ENCODE measurements around the gene MED27.
A peak's percentile ranks its signal among the peaks of the same experiment; 100 is the strongest.

MED27 gene

DNA sequence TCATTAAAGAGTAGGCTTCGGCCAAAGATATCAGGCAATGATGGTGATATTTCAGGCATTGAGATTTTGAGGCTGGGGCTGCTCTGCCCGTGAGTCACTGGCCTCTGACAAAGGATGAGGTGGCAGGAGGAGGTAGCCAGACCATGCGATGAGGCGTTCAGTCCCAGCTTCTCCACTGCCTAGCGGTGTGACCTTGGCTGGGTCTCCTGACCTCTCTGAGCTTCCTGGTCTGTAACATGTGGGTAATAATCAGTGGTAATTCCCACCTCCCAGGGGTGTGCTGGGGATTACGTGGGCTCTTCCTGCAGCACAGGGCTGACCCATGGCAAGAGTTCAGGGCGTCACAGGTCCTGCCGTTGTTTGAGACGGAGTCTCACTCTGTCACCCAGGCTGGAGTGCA is 266.6 kb downstream of the MED27 start:
- no peak overlapping the region for H3K4me3 ChIP-seq (replicated peaks; ENCODE audit: low read depth, low read length)
- peak; percentile 10 for DNase-seq (ENCODE audit: low read depth)
- TF ChIP-seq, protein P1, sequence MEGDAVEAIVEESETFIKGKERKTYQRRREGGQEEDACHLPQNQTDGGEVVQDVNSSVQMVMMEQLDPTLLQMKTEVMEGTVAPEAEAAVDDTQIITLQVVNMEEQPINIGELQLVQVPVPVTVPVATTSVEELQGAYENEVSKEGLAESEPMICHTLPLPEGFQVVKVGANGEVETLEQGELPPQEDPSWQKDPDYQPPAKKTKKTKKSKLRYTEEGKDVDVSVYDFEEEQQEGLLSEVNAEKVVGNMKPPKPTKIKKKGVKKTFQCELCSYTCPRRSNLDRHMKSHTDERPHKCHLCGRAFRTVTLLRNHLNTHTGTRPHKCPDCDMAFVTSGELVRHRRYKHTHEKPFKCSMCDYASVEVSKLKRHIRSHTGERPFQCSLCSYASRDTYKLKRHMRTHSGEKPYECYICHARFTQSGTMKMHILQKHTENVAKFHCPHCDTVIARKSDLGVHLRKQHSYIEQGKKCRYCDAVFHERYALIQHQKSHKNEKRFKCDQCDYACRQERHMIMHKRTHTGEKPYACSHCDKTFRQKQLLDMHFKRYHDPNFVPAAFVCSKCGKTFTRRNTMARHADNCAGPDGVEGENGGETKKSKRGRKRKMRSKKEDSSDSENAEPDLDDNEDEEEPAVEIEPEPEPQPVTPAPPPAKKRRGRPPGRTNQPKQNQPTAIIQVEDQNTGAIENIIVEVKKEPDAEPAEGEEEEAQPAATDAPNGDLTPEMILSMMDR (IDR thresholded peaks at IDR 0.05; ENCODE audit: low read length, missing control alignments): no peak

DNA sequence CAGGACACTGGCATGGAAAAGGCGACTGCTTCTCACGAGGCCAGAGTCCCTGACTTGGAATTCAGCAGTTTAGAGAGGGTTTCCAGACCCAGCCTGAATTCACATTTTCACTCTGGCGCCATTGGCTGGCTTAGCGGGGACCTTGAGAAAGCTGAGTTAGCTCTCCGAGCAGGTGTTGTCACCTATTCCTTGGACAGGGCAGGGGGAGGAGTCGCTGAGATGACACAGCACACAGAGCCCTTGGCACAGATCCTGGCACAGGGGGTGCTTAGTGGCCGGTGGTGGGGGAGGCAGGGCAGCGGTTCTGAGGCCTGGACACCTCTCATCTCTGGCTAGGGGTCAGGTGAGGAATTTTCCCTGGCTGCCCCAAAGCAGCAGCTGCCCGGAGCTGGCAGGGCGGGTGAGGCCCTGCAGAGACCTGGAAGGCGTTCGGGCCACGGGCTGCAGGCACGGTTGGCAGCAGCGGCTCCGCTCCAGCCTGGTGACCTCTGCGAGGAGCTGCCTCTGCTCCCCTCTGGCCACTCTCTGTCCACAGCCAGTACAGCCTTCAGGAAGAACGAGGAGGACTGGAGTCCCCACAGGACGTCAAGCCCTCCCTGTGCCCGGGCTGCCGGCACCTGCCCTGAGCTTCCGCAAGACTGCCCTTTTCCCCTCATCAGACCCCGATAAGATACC is 267.4 kb downstream of the MED27 start:
- H3K4me3 ChIP-seq (replicated peaks; ENCODE audit: low read depth, low read length): no peak overlapping the region
- TF ChIP-seq, protein P1 (IDR thresholded peaks at IDR 0.05; ENCODE audit: low read length, missing control alignments): no peak
- no peak for DNase-seq (ENCODE audit: low read depth)

DNA sequence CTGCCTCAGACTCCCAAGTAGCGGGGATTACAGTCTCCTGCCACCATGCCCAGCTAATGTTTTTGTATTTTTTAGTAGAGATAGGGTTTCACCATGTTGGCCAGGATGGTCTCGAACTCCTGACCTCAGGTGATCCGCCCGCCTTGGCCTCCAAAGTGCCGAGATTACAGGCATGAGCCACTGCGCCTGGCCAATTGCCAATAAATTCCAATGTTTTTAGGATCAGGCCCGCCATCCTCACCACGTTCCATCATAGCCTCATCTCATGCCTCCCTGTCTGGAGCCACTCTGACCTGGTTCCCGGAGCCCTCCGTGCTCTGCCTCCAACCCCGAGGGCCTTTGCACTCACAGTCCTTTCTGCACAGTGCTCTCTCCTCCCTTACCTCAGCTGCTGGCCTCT is 268.3 kb downstream of the MED27 start:
- TF ChIP-seq, protein P1 (IDR thresholded peaks at IDR 0.05; ENCODE audit: low read length, missing control alignments): no peak
- no peak for DNase-seq (ENCODE audit: low read depth)
- no peak overlapping the region for H3K4me3 ChIP-seq (replicated peaks; ENCODE audit: low read depth, low read length)

GRCh38 chr9:131810351-131811170 is 269.1 kb downstream of the MED27 start:
- no peak for DNase-seq (ENCODE audit: low read depth)
- H3K4me3 ChIP-seq (replicated peaks; ENCODE audit: low read depth, low read length): no peak overlapping the region
- TF ChIP-seq, protein P1 (IDR thresholded peaks at IDR 0.05; ENCODE audit: low read length, missing control alignments): no peak

All from fibroblast of pulmonary artery (primary cell).